Spleen (tissue), 11 donors: ENCODE measurements around the gene PRKAR2A. TPM values are rescaled to one million over a fixed set of nuclear protein-coding genes. Genes with fewer than 3 reads are reported as not detected.

Experiments used
- DNase-seq: peaks from one replicate; pipeline ENCODE4 v3.0.0-alpha.2; 2020
- H3K27ac ChIP-seq, 8 donors: fragments of 200-600 bp; sonication (generic) in 7 of 8; 1 replicate in 4 of 8; 2 replicates in 4 of 8; pipeline versions ENCODE4 v1.5.0 to v1.8.0; 2016 to 2021; ENCODE audit warnings: inconsistent platforms in 4 of 8, mild to moderate bottlenecking in 4 of 8, moderate library complexity in 1 of 8
- H3K27me3 ChIP-seq, 7 donors: fragments of 200-600 bp; sonication (generic) in 6 of 7; replicated peaks in 1 of 7; 1 replicate in 4 of 7; 2 replicates in 3 of 7; pipeline versions ENCODE4 v1.5.0 to v1.8.0; 2016 to 2021; ENCODE audit warnings: inconsistent platforms in 3 of 7, mild to moderate bottlenecking in 1 of 7
- H3K36me3 ChIP-seq, 6 donors: fragments of 200-600 bp; sonication (generic) in 5 of 6; 1 replicate in 4 of 6; 2 replicates in 2 of 6; pipeline versions ENCODE4 v1.5.0 to v1.8.0; 2016 to 2021; ENCODE audit warnings: inconsistent platforms in 2 of 6
- H3K4me1 ChIP-seq, 6 donors: fragments of 200-600 bp; sonication (generic) in 5 of 6; 1 replicate in 3 of 6; 2 replicates in 3 of 6; pipeline versions ENCODE4 v1.5.0 to v1.8.0; 2016 to 2021; ENCODE audit warnings: inconsistent platforms in 3 of 6
- H3K4me3 ChIP-seq, 8 donors: fragments of 200-600 bp; sonication (generic) in 7 of 8; 1 replicate in 4 of 8; 2 replicates in 4 of 8; pipeline versions ENCODE4 v1.5.0 to v1.8.0; 2016 to 2021; ENCODE audit warnings: inconsistent platforms in 4 of 8, mild to moderate bottlenecking in 4 of 8, moderate library complexity in 2 of 8
- H3K9me3 ChIP-seq, 8 donors: fragments of 200-600 bp; sonication (generic) in 7 of 8; 1 replicate in 4 of 8; 2 replicates in 4 of 8; pipeline versions ENCODE4 v1.5.0 to v1.8.0; 2016 to 2021; ENCODE audit warnings: inconsistent platforms in 4 of 8
- POLR2A ChIP-seq, 3 donors: fragments of 450-650 bp; IDR thresholded peaks; one replicate each; pipeline ENCODE4 v1.5.1; 2017; ENCODE audit warnings: antibody characterized with exemption in 3 of 3, mild to moderate bottlenecking in 1 of 3
- POLR2AphosphoS5 ChIP-seq, 3 donors: sonication (generic); formaldehyde crosslinking; IDR thresholded peaks; one replicate each; pipeline ENCODE4 v1.5.1; 2017; ENCODE audit warnings: antibody characterized with exemption in 3 of 3
- WGBS, 5 donors: extraction: QIAGEN DNeasy Blood & Tissue Kit in 3 of 5; methylation state at CpG; one replicate each; pipeline versions ENCODE4 v1.1.5 to v1.1.7; 2013 to 2018; 5-methylcytosine and 5-hydroxymethylcytosine counted together
- intact Hi-C: fragments of 100-400 bp; cut with DNase I; formaldehyde crosslinking; loops from one replicate; pipeline ENCODE4 v1.15.0; 2023; ENCODE audit warnings: low total_unique reads
- polyA plus RNA-seq, 3 donors: library from polyadenylated mRNA; stranded (reverse); fragments of 200-250 nt; gene quantifications; one replicate each; pipeline ENCODE4 v1.2.1, GENCODE V29; 2013
- total RNA-seq, 7 donors: library from RNA; depleted of rRNA in 3 of 7; stranded (reverse); fragments of >200 nt in 3 of 7; fragmentation: NEBNext Ultra II Directional in 4 of 7; extraction: Animal tissue kit (Norgen Biotek cat#: 25700) in 4 of 7; gene quantifications; one replicate each; pipeline versions ENCODE4 v1.1.0 to v1.2.1, GENCODE V29; 2016 to 2021
- TF ChIP-seq, protein P1 (sequence below), 11 experiments: fragments of 200-600 bp in 7 of 11; fragments of 450-650 bp in 4 of 11; sonication (generic) in 4 of 11; IDR thresholded peaks in 8 of 11; conservative IDR thresholded peaks in 3 of 11; 1 replicate in 7 of 11; 2 replicates in 4 of 11; pipeline versions ENCODE4 v1.4.0 to v1.8.0; 2016 to 2021; ENCODE audit warnings: antibody characterized with exemption in 11 of 11, inconsistent platforms in 4 of 11, mild to moderate bottlenecking in 1 of 11
- donor health status: healthy with polysubstance abuse.
- donor health status: DM: no; HTN: no; CAD: no; lungs with moderate emphysema.
- donor health status: DM: no; HTN: no; CAD: no.
- donor health status: Bipolar disorder and iron deficiency.
- donor health status: healthy.
- donor health status: DM: no; HTN: no; CAD: no.
- donor health status: DM: yes; HTN: yes; CAD: no.

PRKAR2A gene
- total and polyA plus RNA-seq, 10 donors: 4.8 to 38.5 (median 18.2) TPM

DNA sequence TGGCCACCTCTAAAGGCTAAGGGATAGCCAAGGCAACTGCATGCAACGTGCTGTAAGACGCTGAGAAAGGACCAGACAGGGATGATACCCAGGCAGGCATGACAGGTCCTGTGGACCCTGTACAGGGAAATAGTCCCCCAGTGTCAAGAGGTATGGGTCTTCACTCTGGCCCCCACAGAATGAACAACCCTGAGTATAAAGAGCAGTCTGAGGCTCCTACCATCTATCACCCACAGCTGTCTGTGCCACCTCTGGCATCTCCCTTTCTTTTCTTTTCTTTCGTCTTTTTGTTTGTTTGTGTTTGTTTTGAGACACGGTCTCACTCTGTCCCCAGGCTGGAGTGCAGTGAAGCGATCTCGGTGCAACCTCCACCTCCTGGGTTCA, 32.3 kb upstream of the PRKAR2A start:
- TF ChIP-seq POLR2AphosphoS5 (IDR thresholded peaks at IDR 0.05) (no peak), POLR2A (IDR thresholded peaks at IDR 0.05) (no peak)
- TF ChIP-seq, protein P1, sequence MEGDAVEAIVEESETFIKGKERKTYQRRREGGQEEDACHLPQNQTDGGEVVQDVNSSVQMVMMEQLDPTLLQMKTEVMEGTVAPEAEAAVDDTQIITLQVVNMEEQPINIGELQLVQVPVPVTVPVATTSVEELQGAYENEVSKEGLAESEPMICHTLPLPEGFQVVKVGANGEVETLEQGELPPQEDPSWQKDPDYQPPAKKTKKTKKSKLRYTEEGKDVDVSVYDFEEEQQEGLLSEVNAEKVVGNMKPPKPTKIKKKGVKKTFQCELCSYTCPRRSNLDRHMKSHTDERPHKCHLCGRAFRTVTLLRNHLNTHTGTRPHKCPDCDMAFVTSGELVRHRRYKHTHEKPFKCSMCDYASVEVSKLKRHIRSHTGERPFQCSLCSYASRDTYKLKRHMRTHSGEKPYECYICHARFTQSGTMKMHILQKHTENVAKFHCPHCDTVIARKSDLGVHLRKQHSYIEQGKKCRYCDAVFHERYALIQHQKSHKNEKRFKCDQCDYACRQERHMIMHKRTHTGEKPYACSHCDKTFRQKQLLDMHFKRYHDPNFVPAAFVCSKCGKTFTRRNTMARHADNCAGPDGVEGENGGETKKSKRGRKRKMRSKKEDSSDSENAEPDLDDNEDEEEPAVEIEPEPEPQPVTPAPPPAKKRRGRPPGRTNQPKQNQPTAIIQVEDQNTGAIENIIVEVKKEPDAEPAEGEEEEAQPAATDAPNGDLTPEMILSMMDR (IDR thresholded peaks at IDR 0.05 in 8 of 11, conservative IDR thresholded peaks at IDR 0.05 in 3 of 11): no peak
- Histone ChIP-seq H3K36me3 (peaks cover 0 to 100% (median 33%) of the 10 kb centered on the region in 6 donors), H3K27me3 (no peaks in the 10 kb centered on the region), H3K27ac (no peak overlapping the region), H3K4me1 (peaks cover 0 to 5% (median 0%) of the 10 kb centered on the region in 6 donors), H3K9me3 (no peaks in the 10 kb centered on the region), H3K4me3 (no peak overlapping the region)
- DNase-seq: no peak
- intact Hi-C loops: no loop called here
- WGBS, 5 donors: 91 to 94% (median 94%) methylated on average over 6 of the region's 6 CpGs

DNA sequence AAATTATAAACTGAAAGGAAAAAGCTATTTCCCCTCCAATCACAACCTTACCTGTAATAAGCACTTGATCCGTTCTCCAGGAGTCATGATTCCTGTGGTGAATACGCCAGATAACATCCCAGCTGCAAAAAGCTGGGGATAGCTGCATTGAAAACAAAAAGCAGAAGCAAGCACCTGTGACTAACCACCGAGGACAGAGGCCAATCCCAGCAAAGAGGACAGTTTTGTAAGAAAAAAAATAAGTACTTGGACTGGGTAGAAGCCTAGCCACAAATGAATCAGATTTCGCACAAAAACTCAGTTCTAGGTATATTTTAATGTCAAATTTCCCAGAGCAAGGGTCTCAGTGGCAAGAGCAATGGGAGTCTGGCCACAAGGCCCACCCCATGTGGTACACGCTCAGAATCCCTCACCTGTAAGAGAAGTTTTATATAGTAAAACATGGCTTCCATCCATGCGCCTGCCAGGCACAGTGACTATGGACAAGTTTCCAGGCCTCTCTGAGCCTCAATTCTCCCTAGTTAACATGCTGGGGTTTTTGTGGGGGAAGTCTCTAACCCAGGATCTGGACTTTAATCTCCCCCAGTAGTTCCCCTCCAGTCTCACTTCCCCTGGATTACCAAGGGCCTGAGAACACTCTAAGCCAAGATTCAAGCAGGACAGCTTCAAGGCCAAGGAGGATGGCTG, 31.8 kb upstream of the PRKAR2A start:
- intact Hi-C loops: no loop called here

DNA sequence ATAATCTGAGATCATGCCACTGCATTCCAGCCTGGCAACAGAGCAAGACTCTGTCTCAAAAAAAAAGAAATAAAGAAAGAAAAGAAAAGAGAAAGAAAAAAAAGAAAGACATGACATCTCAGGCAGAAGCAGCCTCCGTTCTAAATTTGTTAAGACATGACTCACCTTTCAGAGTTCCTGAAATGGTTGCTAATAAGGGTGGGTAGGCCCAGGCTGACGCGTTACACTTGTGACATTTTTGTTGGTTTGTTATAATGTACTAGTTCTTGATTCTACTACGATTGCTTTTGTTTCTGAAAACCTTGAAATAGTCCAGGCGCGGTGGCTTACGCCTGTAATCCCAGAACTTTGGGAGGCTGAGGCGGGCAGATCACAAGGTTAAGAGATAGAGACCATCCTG, 30.0 kb upstream of the PRKAR2A start:
- no peaks in the 10 kb centered on the region for H3K9me3 ChIP-seq
- intact Hi-C loops: no loop called here
- H3K27ac ChIP-seq: no peak overlapping the region
- H3K27me3 ChIP-seq: no peaks in the 10 kb centered on the region
- H3K4me1 ChIP-seq: peaks cover 0 to 5% (median 0%) of the 10 kb centered on the region in 6 donors
- 87 to 90% (median 89%) methylated on average over 8 of the region's 8 CpGs for WGBS, 5 donors
- H3K36me3 ChIP-seq: peaks cover 0 to 100% (median 18%) of the 10 kb centered on the region in 6 donors
- H3K4me3 ChIP-seq: no peak overlapping the region
- DNase-seq: no peak
- TF ChIP-seq POLR2AphosphoS5 (IDR thresholded peaks at IDR 0.05) (no peak), POLR2A (IDR thresholded peaks at IDR 0.05) (no peak)
- TF ChIP-seq, protein P1 (IDR thresholded peaks at IDR 0.05 in 8 of 11, conservative IDR thresholded peaks at IDR 0.05 in 3 of 11): no peak

More for the DNA sequence above, 31.8 kb upstream of the PRKAR2A start:
- no peak overlapping the region for H3K4me3 ChIP-seq
- peaks cover 0 to 5% (median 0%) of the 10 kb centered on the region in 6 donors for H3K4me1 ChIP-seq
- no peak for TF ChIP-seq POLR2AphosphoS5 (IDR thresholded peaks at IDR 0.05)
- TF ChIP-seq POLR2A (IDR thresholded peaks at IDR 0.05): no peak
- TF ChIP-seq, protein P1 (IDR thresholded peaks at IDR 0.05 in 8 of 11, conservative IDR thresholded peaks at IDR 0.05 in 3 of 11): no peak
- WGBS, 5 donors: 73 to 87% (median 80%) methylated on average over 6 of the region's 6 CpGs
- no peaks in the 10 kb centered on the region for H3K27me3 ChIP-seq
- H3K36me3 ChIP-seq: peaks cover 0 to 100% (median 31%) of the 10 kb centered on the region in 6 donors
- no peaks in the 10 kb centered on the region for H3K9me3 ChIP-seq
- DNase-seq: no peak
- no peak overlapping the region for H3K27ac ChIP-seq

DNA sequence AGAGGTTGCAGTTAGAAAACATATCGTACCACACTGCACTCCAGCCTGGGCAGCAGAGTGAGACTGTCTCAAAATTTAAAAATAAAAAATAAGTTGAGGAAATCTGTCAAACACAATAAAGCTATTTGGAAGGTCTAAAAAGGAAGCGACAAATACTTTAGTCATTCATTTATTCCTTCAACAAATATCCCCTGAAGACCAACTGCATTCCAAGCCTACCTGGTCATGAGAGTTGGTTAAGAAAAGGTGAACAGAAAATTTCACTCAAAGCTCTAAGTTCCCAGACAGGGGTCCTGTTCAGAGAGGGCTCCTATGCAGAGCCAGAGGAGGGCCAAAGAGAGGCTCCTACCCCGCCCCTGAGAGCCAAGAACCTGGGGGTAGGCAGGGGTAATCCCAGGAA, 15.4 kb upstream of the PRKAR2A start:
- Histone ChIP-seq H3K27ac (no peak overlapping the region), H3K4me1 (no peaks in the 10 kb centered on the region), H3K36me3 (peaks cover 0 to 89% (median 34%) of the 10 kb centered on the region in 6 donors), H3K27me3 (no peaks in the 10 kb centered on the region), H3K4me3 (no peak overlapping the region), H3K9me3 (no peaks in the 10 kb centered on the region)
- intact Hi-C loops: no loop called here
- no peak for TF ChIP-seq POLR2AphosphoS5 (IDR thresholded peaks at IDR 0.05)
- TF ChIP-seq, protein P1 (IDR thresholded peaks at IDR 0.05 in 8 of 11, conservative IDR thresholded peaks at IDR 0.05 in 3 of 11): no peak
- no peak for TF ChIP-seq POLR2A (IDR thresholded peaks at IDR 0.05)
- no peak for DNase-seq
- 92 to 100% (median 97%) methylated on average over 3 of the region's 3 CpGs for WGBS, 5 donors
